GM23338 (cell line): Measurements from ENCODE around the gene SMTN. TPM values are rescaled to one million over a fixed set of nuclear protein-coding genes. Genes with fewer than 3 reads are reported as not detected.
"Not testable (repeated sequence)": the region's sequence is repeated elsewhere in the genome, so short reads cannot be mapped to it uniquely, and the experiment has no call there.

ENCODE experiments used
- ATAC-seq: fragments of 200-7000 bp; cut with Tn5 transposase; 3 replicates; pipeline ENCODE4 v1.9.1; 2020
- DNase-seq: peaks from one replicate; pipeline ENCODE4 v3.0.0-alpha.2; 2015; ENCODE audit warnings: low spot score
- H2AFZ ChIP-seq: fragments of 200-600 bp; sonication (generic); 2 replicates; pipeline ENCODE4 v1.8.0; 2016; ENCODE audit warnings: antibody characterized with exemption, mild to moderate bottlenecking, moderate library complexity
- H3F3A ChIP-seq: fragments of 200-600 bp; sonication (generic); replicated peaks from 2 replicates; pipeline ENCODE4 v1.8.0; 2017; ENCODE audit warnings: antibody characterized with exemption, mixed run types, low read depth
- H3K27ac ChIP-seq: fragments of 200-600 bp; sonication (generic); 2 replicates; pipeline ENCODE4 v1.6.1; 2016; ENCODE audit warnings: low read depth
- H3K27me3 ChIP-seq: fragments of 200-600 bp; sonication (generic); 2 replicates; pipeline ENCODE4 v1.8.0; 2016; ENCODE audit warnings: mild to moderate bottlenecking, mixed run types, moderate library complexity; ENCODE audit not compliant: insufficient read depth
- H3K36me3 ChIP-seq: fragments of 200-600 bp; sonication (generic); 2 replicates; pipeline ENCODE4 v1.8.0; 2016; ENCODE audit warnings: mild to moderate bottlenecking; ENCODE audit not compliant: insufficient read depth
- H3K4me1 ChIP-seq: fragments of 200-600 bp; sonication (generic); 2 replicates; pipeline ENCODE4 v1.8.0; 2016; ENCODE audit warnings: mild to moderate bottlenecking, moderate library complexity; ENCODE audit not compliant: insufficient read depth
- H3K4me2 ChIP-seq: fragments of 200-600 bp; sonication (generic); 2 replicates; pipeline ENCODE4 v1.7.1; 2017; ENCODE audit warnings: mixed run types
- H3K4me3 ChIP-seq: fragments of 200-600 bp; sonication (generic); 2 replicates; pipeline ENCODE4 v1.6.1; 2016; ENCODE audit warnings: mixed run types
- H3K79me2 ChIP-seq: fragments of 200-600 bp; sonication (generic); replicated peaks from 2 replicates; pipeline ENCODE4 v1.8.0; 2017; ENCODE audit warnings: mild to moderate bottlenecking; ENCODE audit not compliant: insufficient read depth
- H3K9me2 ChIP-seq: fragments of 200-600 bp; sonication (generic); 2 replicates; pipeline ENCODE4 v1.8.0; 2017; ENCODE audit not compliant: insufficient read depth
- H4K20me1 ChIP-seq: fragments of 200-600 bp; sonication (generic); replicated peaks from 2 replicates; pipeline ENCODE4 v1.8.0; 2017; ENCODE audit warnings: mild to moderate bottlenecking; ENCODE audit not compliant: insufficient read depth
- H3K27ac Mint-ChIP-seq: 2 replicates; pipeline ENCODE4 v1.8.0; 2020; ENCODE audit warnings: inconsistent platforms, mild to moderate bottlenecking, moderate library complexity, mixed read lengths
- H3K27me3 Mint-ChIP-seq: 3 replicates; pipeline ENCODE4 v1.8.0; 2022; ENCODE audit warnings: low read depth, mild to moderate bottlenecking, moderate library complexity, mixed read lengths, inconsistent platforms; ENCODE audit not compliant: insufficient read depth, poor library complexity
- H3K36me3 Mint-ChIP-seq: 3 replicates; pipeline ENCODE4 v1.8.0; 2021; ENCODE audit warnings: low read depth, mild to moderate bottlenecking, inconsistent platforms, moderate library complexity, mixed read lengths
- H3K4me1 Mint-ChIP-seq: 3 replicates; pipeline ENCODE4 v1.8.0; 2020; ENCODE audit warnings: mild to moderate bottlenecking, inconsistent platforms, mixed read lengths
- H3K4me3 Mint-ChIP-seq: 3 replicates; pipeline ENCODE4 v1.8.0; 2021; ENCODE audit warnings: moderate library complexity, mild to moderate bottlenecking, inconsistent platforms, mixed read lengths
- H3K9me3 Mint-ChIP-seq: 3 replicates; pipeline ENCODE4 v1.8.0; 2020; ENCODE audit warnings: moderate library complexity, mild to moderate bottlenecking, inconsistent platforms, mixed read lengths
- CREB1 ChIP-seq: fragments of 250-450 bp; sonication (Bioruptor Pico); IDR thresholded peaks from 2 replicates; pipeline ENCODE4 v1.5.0; 2020; ENCODE audit warnings: low read depth, mild to moderate bottlenecking, moderate library complexity
- EZH2 ChIP-seq: fragments of 200-600 bp; sonication (generic); IDR thresholded peaks from one replicate; pipeline ENCODE4 v1.8.0; 2017; ENCODE audit warnings: antibody characterized with exemption, mild to moderate bottlenecking, low read depth; ENCODE audit not compliant: unreplicated experiment
- EZH2phosphoT487 ChIP-seq: fragments of 200-600 bp; sonication (generic); IDR thresholded peaks from one replicate; pipeline ENCODE4 v1.8.1; 2018; ENCODE audit warnings: antibody characterized with exemption; ENCODE audit not compliant: unreplicated experiment
- JUNB ChIP-seq: IDR thresholded peaks from one replicate; pipeline ENCODE4 v1.6.1; 2016; ENCODE audit warnings: antibody characterized with exemption; ENCODE audit not compliant: unreplicated experiment
- NANOG ChIP-seq: IDR thresholded peaks from 2 replicates; pipeline ENCODE4 v1.6.1; 2016; ENCODE audit warnings: antibody characterized with exemption, borderline replicate concordance
- POLR2AphosphoS5 ChIP-seq: IDR thresholded peaks from 2 replicates; pipeline ENCODE4 v1.6.1; 2016; ENCODE audit warnings: antibody characterized with exemption, low read depth
- STAT1 ChIP-seq: IDR thresholded peaks from one replicate; pipeline ENCODE4 v1.6.1; 2016; ENCODE audit warnings: antibody characterized with exemption; ENCODE audit not compliant: unreplicated experiment
- ZNF331 ChIP-seq: fragments of 250-450 bp; sonication (Bioruptor Pico); IDR thresholded peaks from 2 replicates; pipeline ENCODE4 v1.5.0; 2020; ENCODE audit warnings: low read depth, mild to moderate bottlenecking, moderate library complexity
- polyA plus RNA-seq: library from polyadenylated mRNA; unstranded; fragments of >200 nt; fragmentation: Nextera tagmentation; extraction: Ambion mirVana; gene quantifications from 2 replicates; pipeline ENCODE4 v1.2.1, GENCODE V29; 2016
- total RNA-seq: library from RNA; depleted of rRNA; stranded (reverse); fragments of >200 nt; shearing (Covaris generic); gene quantifications from 2 replicates; pipeline ENCODE4 v1.2.3, GENCODE V29; 2014
- TF ChIP-seq, protein P1 (sequence below), 2 experiments: fragments of 200-600 bp in 1 of 2; sonication (generic) in 1 of 2; conservative IDR thresholded peaks; 2 replicates each; pipeline versions ENCODE4 v1.5.1 to v1.6.1; 2016 to 2017; ENCODE audit warnings: antibody characterized with exemption in 2 of 2, low read depth in 2 of 2, mild to moderate bottlenecking in 2 of 2, moderate library complexity in 1 of 2
- TF ChIP-seq, protein P2 (sequence below): IDR thresholded peaks from one replicate; pipeline ENCODE4 v1.6.1; 2018; ENCODE audit warnings: antibody characterized with exemption; ENCODE audit not compliant: unreplicated experiment
- TF ChIP-seq, protein P3 (sequence below): fragments of 250-450 bp; sonication (Bioruptor Pico); IDR thresholded peaks from 2 replicates; pipeline ENCODE4 v1.5.0; 2020; ENCODE audit warnings: mild to moderate bottlenecking, moderate library complexity

SMTN gene
- total and polyA plus RNA-seq, 2 experiments from 2014 or later, result 27.4 to 32.2 TPM

DNA sequence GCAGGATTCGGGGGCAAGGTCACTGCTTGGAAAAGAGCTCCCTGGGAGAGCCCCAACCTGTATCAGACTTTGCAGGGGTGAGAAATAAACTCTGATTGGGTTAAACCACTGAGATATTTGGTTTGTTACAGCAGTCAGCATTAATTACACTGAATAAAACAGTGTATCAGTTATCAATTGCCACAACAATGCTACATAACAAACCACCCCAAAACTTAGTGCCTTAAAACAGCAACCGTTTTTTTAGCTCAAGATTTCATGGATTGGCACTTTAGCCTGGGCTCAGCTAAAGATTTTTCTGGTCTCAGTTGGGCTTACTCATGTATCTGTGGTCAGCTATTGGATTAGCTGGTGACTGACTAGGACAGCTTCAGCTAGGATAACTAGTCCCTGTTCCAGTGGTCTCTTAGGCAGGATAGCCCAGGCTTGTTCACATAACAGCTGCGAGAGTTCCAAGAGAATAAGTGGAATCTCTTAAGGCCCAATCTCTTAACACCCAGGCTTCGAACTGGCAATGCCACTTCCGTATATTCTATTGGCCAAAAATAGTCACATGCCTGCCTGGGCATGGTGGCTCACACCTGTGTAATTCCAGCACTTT is 7.5 kb upstream of the SMTN start:
- H3K4me1 Mint-ChIP-seq, H2AFZ ChIP-seq, H3K4me3 Mint-ChIP-seq, ATAC-seq, H3F3A ChIP-seq, H3K9me2 ChIP-seq, H3K79me2 ChIP-seq, DNase-seq, H3K4me1 ChIP-seq, H3K36me3 ChIP-seq, H3K36me3 Mint-ChIP-seq, H3K27ac ChIP-seq, H3K27me3 ChIP-seq, H3K4me3 ChIP-seq, H3K27me3 Mint-ChIP-seq, H3K27ac Mint-ChIP-seq, H4K20me1 ChIP-seq, H3K9me3 Mint-ChIP-seq, H3K4me2 ChIP-seq: not testable (repeated sequence)

DNA sequence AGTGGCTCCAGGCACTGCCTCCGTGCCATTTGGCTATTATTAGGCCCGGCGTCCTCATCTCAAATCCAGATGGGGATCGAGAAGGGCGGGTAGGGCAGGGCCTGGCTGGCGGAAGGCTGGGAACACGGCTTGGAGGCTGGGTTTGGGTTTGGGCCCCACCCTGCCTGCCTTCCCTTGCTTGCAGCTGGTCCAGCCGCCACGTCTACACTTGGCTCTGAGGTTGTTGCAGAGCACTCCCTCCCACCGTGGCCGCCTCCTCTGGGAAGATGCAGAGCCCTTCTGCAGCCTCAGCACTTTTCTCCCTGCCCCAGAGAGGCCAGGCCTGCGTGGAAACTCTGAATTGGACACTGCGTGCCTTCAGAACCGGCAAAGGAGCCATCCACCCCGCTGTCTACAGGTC is 5.2 kb upstream of the SMTN start:
- no peak overlapping the region for H3K27ac Mint-ChIP-seq
- H2AFZ ChIP-seq, result no peak overlapping the region
- H3K4me1 ChIP-seq, result no peaks in the 10 kb centered on the region; the same call in 1 of the 2 replicates
- H3K4me3 Mint-ChIP-seq, result no peak overlapping the region
- no peaks in the 10 kb centered on the region for H3K27me3 ChIP-seq
- ATAC-seq, result peak; percentile 5; the same call in 1 of the 3 replicates
- no peak for DNase-seq
- no peaks in the 10 kb centered on the region for H4K20me1 ChIP-seq
- peaks cover 7% of the 10 kb centered on the region; the same call in 1 of the 3 replicates for H3K4me1 Mint-ChIP-seq
- no peak overlapping the region for H3K4me3 ChIP-seq
- H3K79me2 ChIP-seq, result no peaks in the 10 kb centered on the region
- no peaks in the 10 kb centered on the region for H3K36me3 ChIP-seq
- no peak overlapping the region for H3K4me2 ChIP-seq
- H3K9me3 Mint-ChIP-seq, result no peaks in the 10 kb centered on the region
- H3K9me2 ChIP-seq, result no peaks in the 10 kb centered on the region
- no peaks in the 10 kb centered on the region for H3K36me3 Mint-ChIP-seq
- H3K27me3 Mint-ChIP-seq, result peaks cover 5% of the 10 kb centered on the region
- H3F3A ChIP-seq, result no peaks in the 10 kb centered on the region
- no peak overlapping the region for H3K27ac ChIP-seq
- TF ChIP-seq NANOG (no peak), EZH2 (no peak), POLR2AphosphoS5 (no peak), EZH2phosphoT487 (no peak), CREB1 (no peak), JUNB (no peak), ZNF331 (no peak), STAT1 (no peak)
- TF ChIP-seq, protein P1, sequence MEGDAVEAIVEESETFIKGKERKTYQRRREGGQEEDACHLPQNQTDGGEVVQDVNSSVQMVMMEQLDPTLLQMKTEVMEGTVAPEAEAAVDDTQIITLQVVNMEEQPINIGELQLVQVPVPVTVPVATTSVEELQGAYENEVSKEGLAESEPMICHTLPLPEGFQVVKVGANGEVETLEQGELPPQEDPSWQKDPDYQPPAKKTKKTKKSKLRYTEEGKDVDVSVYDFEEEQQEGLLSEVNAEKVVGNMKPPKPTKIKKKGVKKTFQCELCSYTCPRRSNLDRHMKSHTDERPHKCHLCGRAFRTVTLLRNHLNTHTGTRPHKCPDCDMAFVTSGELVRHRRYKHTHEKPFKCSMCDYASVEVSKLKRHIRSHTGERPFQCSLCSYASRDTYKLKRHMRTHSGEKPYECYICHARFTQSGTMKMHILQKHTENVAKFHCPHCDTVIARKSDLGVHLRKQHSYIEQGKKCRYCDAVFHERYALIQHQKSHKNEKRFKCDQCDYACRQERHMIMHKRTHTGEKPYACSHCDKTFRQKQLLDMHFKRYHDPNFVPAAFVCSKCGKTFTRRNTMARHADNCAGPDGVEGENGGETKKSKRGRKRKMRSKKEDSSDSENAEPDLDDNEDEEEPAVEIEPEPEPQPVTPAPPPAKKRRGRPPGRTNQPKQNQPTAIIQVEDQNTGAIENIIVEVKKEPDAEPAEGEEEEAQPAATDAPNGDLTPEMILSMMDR (conservative IDR thresholded peaks at IDR 0.05; ENCODE audit: low read depth in 2 of 2), result no peak
- TF ChIP-seq, protein P2, sequence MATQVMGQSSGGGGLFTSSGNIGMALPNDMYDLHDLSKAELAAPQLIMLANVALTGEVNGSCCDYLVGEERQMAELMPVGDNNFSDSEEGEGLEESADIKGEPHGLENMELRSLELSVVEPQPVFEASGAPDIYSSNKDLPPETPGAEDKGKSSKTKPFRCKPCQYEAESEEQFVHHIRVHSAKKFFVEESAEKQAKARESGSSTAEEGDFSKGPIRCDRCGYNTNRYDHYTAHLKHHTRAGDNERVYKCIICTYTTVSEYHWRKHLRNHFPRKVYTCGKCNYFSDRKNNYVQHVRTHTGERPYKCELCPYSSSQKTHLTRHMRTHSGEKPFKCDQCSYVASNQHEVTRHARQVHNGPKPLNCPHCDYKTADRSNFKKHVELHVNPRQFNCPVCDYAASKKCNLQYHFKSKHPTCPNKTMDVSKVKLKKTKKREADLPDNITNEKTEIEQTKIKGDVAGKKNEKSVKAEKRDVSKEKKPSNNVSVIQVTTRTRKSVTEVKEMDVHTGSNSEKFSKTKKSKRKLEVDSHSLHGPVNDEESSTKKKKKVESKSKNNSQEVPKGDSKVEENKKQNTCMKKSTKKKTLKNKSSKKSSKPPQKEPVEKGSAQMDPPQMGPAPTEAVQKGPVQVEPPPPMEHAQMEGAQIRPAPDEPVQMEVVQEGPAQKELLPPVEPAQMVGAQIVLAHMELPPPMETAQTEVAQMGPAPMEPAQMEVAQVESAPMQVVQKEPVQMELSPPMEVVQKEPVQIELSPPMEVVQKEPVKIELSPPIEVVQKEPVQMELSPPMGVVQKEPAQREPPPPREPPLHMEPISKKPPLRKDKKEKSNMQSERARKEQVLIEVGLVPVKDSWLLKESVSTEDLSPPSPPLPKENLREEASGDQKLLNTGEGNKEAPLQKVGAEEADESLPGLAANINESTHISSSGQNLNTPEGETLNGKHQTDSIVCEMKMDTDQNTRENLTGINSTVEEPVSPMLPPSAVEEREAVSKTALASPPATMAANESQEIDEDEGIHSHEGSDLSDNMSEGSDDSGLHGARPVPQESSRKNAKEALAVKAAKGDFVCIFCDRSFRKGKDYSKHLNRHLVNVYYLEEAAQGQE, result no peak
- TF ChIP-seq, protein P3, sequence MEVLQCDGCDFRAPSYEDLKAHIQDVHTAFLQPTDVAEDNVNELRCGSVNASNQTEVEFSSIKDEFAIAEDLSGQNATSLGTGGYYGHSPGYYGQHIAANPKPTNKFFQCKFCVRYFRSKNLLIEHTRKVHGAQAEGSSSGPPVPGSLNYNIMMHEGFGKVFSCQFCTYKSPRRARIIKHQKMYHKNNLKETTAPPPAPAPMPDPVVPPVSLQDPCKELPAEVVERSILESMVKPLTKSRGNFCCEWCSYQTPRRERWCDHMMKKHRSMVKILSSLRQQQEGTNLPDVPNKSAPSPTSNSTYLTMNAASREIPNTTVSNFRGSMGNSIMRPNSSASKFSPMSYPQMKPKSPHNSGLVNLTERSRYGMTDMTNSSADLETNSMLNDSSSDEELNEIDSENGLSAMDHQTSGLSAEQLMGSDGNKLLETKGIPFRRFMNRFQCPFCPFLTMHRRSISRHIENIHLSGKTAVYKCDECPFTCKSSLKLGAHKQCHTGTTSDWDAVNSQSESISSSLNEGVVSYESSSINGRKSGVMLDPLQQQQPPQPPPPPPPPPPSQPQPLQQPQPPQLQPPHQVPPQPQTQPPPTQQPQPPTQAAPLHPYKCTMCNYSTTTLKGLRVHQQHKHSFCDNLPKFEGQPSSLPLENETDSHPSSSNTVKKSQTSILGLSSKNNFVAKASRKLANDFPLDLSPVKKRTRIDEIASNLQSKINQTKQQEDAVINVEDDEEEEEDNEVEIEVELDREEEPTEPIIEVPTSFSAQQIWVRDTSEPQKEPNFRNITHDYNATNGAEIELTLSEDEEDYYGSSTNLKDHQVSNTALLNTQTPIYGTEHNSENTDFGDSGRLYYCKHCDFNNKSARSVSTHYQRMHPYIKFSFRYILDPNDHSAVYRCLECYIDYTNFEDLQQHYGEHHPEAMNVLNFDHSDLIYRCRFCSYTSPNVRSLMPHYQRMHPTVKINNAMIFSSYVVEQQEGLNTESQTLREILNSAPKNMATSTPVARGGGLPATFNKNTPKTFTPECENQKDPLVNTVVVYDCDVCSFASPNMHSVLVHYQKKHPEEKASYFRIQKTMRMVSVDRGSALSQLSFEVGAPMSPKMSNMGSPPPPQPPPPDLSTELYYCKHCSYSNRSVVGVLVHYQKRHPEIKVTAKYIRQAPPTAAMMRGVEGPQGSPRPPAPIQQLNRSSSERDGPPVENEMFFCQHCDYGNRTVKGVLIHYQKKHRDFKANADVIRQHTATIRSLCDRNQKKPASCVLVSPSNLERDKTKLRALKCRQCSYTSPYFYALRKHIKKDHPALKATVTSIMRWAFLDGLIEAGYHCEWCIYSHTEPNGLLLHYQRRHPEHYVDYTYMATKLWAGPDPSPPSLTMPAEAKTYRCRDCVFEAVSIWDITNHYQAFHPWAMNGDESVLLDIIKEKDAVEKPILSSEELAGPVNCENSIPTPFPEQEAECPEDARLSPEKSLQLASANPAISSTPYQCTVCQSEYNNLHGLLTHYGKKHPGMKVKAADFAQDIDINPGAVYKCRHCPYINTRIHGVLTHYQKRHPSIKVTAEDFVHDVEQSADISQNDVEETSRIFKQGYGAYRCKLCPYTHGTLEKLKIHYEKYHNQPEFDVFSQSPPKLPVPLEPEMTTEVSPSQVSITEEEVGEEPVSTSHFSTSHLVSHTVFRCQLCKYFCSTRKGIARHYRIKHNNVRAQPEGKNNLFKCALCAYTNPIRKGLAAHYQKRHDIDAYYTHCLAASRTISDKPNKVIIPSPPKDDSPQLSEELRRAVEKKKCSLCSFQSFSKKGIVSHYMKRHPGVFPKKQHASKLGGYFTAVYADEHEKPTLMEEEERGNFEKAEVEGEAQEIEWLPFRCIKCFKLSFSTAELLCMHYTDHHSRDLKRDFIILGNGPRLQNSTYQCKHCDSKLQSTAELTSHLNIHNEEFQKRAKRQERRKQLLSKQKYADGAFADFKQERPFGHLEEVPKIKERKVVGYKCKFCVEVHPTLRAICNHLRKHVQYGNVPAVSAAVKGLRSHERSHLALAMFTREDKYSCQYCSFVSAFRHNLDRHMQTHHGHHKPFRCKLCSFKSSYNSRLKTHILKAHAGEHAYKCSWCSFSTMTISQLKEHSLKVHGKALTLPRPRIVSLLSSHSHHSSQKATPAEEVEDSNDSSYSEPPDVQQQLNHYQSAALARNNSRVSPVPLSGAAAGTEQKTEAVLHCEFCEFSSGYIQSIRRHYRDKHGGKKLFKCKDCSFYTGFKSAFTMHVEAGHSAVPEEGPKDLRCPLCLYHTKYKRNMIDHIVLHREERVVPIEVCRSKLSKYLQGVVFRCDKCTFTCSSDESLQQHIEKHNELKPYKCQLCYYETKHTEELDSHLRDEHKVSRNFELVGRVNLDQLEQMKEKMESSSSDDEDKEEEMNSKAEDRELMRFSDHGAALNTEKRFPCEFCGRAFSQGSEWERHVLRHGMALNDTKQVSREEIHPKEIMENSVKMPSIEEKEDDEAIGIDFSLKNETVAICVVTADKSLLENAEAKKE (CRISPR knock-in tag), result no peak
